SK-N-SH (cell line): ENCODE data around the gene SHMT1. TPM values are rescaled to one million over a fixed set of nuclear protein-coding genes. Genes with fewer than 3 reads are reported as not detected.
"Not testable (repeated sequence)": the region's sequence is repeated elsewhere in the genome, so short reads cannot be mapped to it uniquely, and the experiment has no call there.

ENCODE experiments used
- CTCF ChIA-PET: fragments of 300-600, 350-600 bp; formaldehyde crosslinking; extraction: SDS; loops from one replicate; lab custom pipeline; 2021; lab: Yijun Ruan, JAX
- POLR2A ChIA-PET: fragments of 350-600 bp; sonication (Branson Sonifier 250); formaldehyde crosslinking; extraction: SDS; loops from one replicate; lab custom pipeline; 2020; ENCODE audit warnings: antibody characterized with exemption, inconsistent platforms; lab: Yijun Ruan, JAX
- DNase-seq: peaks from one replicate; pipeline ENCODE4 v3.0.0; 2012
- H2AFZ ChIP-seq: fragments of 200-600 bp; sonication (generic); 2 replicates; pipeline ENCODE4 v1.8.1; 2016; ENCODE audit warnings: antibody characterized with exemption, mild to moderate bottlenecking, low read depth
- H3F3A ChIP-seq: fragments of 200-600 bp; sonication (generic); replicated peaks from 2 replicates; pipeline ENCODE3; 2016; ENCODE audit warnings: antibody characterized with exemption, mild to moderate bottlenecking; ENCODE audit not compliant: insufficient read depth
- H3K27ac ChIP-seq, 2 experiments: fragments of 200-500 bp in 1 of 2; fragments of 200-600 bp in 1 of 2; sonication (Bioruptor generic) in 1 of 2; sonication (generic), shearing (Covaris generic) in 1 of 2; 2 replicates each; pipeline versions ENCODE4 v1.5.1 to v1.6.1; 2014 to 2016; ENCODE audit warnings: low read depth in 2 of 2, inconsistent platforms in 1 of 2, low read length in 1 of 2, mild to moderate bottlenecking in 1 of 2, mixed read lengths in 1 of 2
- H3K27me3 ChIP-seq: fragments of 200-600 bp; sonication (generic), shearing (Covaris generic); 2 replicates; pipeline ENCODE4 v1.6.1; 2016; ENCODE audit warnings: mixed run types; ENCODE audit not compliant: insufficient read depth
- H3K36me3 ChIP-seq, 2 experiments: fragments of 200-500 bp in 1 of 2; fragments of 200-600 bp in 1 of 2; sonication (Bioruptor generic) in 1 of 2; sonication (generic) in 1 of 2; replicated peaks in 1 of 2; 2 replicates each; pipeline versions ENCODE3 to v1.5.1; 2014 to 2016; ENCODE audit warnings: low read length in 1 of 2, mild to moderate bottlenecking in 1 of 2; ENCODE audit not compliant: insufficient read depth in 2 of 2, control insufficient read depth in 1 of 2
- H3K4me1 ChIP-seq, 2 experiments: fragments of 200-500 bp in 1 of 2; fragments of 200-600 bp in 1 of 2; sonication (Bioruptor generic) in 1 of 2; sonication (generic), shearing (Covaris generic) in 1 of 2; 2 replicates each; pipeline versions ENCODE4 v1.5.1 to v1.6.1; 2014 to 2016; ENCODE audit warnings: low read depth in 1 of 2, low read length in 1 of 2, mixed run types in 1 of 2; ENCODE audit not compliant: insufficient read depth in 2 of 2, control insufficient read depth in 1 of 2
- H3K4me2 ChIP-seq: fragments of 200-600 bp; sonication (generic), shearing (Covaris generic); 2 replicates; pipeline ENCODE4 v1.6.1; 2017; ENCODE audit warnings: mixed run types
- H3K4me3 ChIP-seq, 2 experiments: fragments of 200-500 bp in 1 of 2; fragments of 200-600 bp in 1 of 2; sonication (Bioruptor generic) in 1 of 2; sonication (generic), shearing (Covaris generic) in 1 of 2; 2 replicates each; pipeline versions ENCODE4 v1.5.1 to v1.8.1; 2014 to 2016; ENCODE audit warnings: low read depth in 2 of 2, inconsistent platforms in 1 of 2, low read length in 1 of 2, mild to moderate bottlenecking in 1 of 2, mixed read lengths in 1 of 2, moderate library complexity in 1 of 2
- H3K79me2 ChIP-seq: fragments of 200-600 bp; sonication (generic); 2 replicates; pipeline ENCODE4 v1.8.1; 2017; ENCODE audit warnings: mild to moderate bottlenecking; ENCODE audit not compliant: insufficient read depth
- H3K9ac ChIP-seq: fragments of 200-600 bp; sonication (generic); 2 replicates; pipeline ENCODE4 v1.6.1; 2017; ENCODE audit warnings: mixed run types
- H3K9me2 ChIP-seq: fragments of 200-600 bp; sonication (generic); 2 replicates; pipeline ENCODE4 v1.6.1; 2017; ENCODE audit warnings: mixed run types
- H3K9me3 ChIP-seq: fragments of 200-600 bp; sonication (generic); 2 replicates; pipeline ENCODE4 v1.6.1; 2017; ENCODE audit warnings: mixed run types, mild to moderate bottlenecking, moderate library complexity
- H4K20me1 ChIP-seq: fragments of 200-600 bp; sonication (generic); 2 replicates; pipeline ENCODE4 v1.6.1; 2017; ENCODE audit warnings: mild to moderate bottlenecking, mixed run types; ENCODE audit not compliant: insufficient read depth
- EZH2phosphoT487 ChIP-seq: fragments of 200-600 bp; sonication (generic); IDR thresholded peaks from 2 replicates; pipeline ENCODE4 v1.6.1; 2017; ENCODE audit warnings: low read depth, mixed run types, mild to moderate bottlenecking, antibody characterized with exemption, moderate library complexity, borderline replicate concordance
- FOXM1 ChIP-seq: IDR thresholded peaks from 2 replicates; pipeline ENCODE4 v1.4.0; 2012; ENCODE audit warnings: low read depth, mild to moderate bottlenecking
- MEF2A ChIP-seq: IDR thresholded peaks from 2 replicates; pipeline ENCODE4 v1.4.0; 2012; ENCODE audit warnings: low read depth, borderline replicate concordance
- RAD21 ChIP-seq: IDR thresholded peaks from 2 replicates; pipeline ENCODE4 v1.6.1; 2012; ENCODE audit warnings: mild to moderate bottlenecking, low read length
- RCOR1 ChIP-seq: fragments of 150-350 bp; IDR thresholded peaks from 2 replicates; pipeline ENCODE4 v1.6.1; 2017; ENCODE audit warnings: antibody characterized with exemption, low read length
- RFX5 ChIP-seq: IDR thresholded peaks from 2 replicates; pipeline ENCODE4 v1.6.1; 2012; ENCODE audit warnings: mild to moderate bottlenecking, improper control_type of control experiment, low read length
- SMC3 ChIP-seq: IDR thresholded peaks from 2 replicates; pipeline ENCODE4 v1.6.1; 2012; ENCODE audit warnings: low read depth, low read length, improper control_type of control experiment
- TAF1 ChIP-seq: IDR thresholded peaks from 2 replicates; pipeline ENCODE4 v1.6.1; 2012; ENCODE audit warnings: low read depth, mild to moderate bottlenecking, low read length, moderate library complexity, borderline replicate concordance
- TCF12 ChIP-seq: IDR thresholded peaks from 2 replicates; pipeline ENCODE4 v1.4.0; 2012
- YY1 ChIP-seq: IDR thresholded peaks from 2 replicates; pipeline ENCODE4 v1.4.0; 2012; ENCODE audit warnings: low read depth, mild to moderate bottlenecking
- WGBS: methylation state at CpG from one replicate; pipeline ENCODE4 v1.1.6; 2017; ENCODE audit warnings: low lambda C conversion rate; 5-methylcytosine and 5-hydroxymethylcytosine counted together
- polyA plus RNA-seq, 3 experiments: library from polyadenylated mRNA; depleted of rRNA; stranded (reverse); fragments of >200 nt; gene quantifications; 2 replicates each; pipeline ENCODE4 v1.2.3, GENCODE V29; 2012
- TF ChIP-seq, protein P1 (sequence below): fragments of 150-350 bp; IDR thresholded peaks from 2 replicates; pipeline ENCODE4 v1.6.1; 2016; ENCODE audit warnings: mild to moderate bottlenecking, low read depth, low read length
- TF ChIP-seq, protein P2 (sequence below): IDR thresholded peaks from 2 replicates; pipeline ENCODE4; 2012
- TF ChIP-seq, protein P3 (sequence below): IDR thresholded peaks from 2 replicates; pipeline ENCODE4 v1.6.1; 2012; ENCODE audit warnings: mild to moderate bottlenecking, low read depth, low read length, moderate library complexity

The SHMT1 gene
- polyA plus RNA-seq, 1 of the 3 experiments (the other 2 are of a cell fraction) = 17.0 TPM

DNA sequence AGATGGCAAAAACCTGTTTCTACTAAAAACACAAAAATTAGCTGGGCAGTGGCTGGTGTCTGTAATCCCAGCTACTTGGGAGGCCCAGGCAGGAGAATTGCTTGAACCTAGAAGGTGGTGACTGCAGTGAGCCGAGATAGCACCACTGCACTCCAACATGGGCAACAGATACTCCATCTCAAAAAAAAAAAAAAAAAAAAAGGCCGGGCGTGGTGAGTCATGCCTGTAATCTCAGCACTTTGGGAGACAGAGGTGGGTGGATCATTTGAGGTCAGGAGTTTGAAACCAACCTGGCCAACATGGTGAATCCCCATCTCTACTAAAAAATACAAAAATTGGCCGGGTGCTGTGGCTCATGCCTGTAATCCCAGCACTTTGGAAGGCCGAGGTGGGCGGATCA is 9.8 kb upstream of the SHMT1 start:
- H3K4me3 ChIP-seq, H3K27me3 ChIP-seq, H3F3A ChIP-seq, H3K9me2 ChIP-seq, H4K20me1 ChIP-seq, H3K79me2 ChIP-seq, H3K4me1 ChIP-seq, H2AFZ ChIP-seq, H3K9ac ChIP-seq, H3K36me3 ChIP-seq, H3K27ac ChIP-seq, POLR2A ChIA-PET, DNase-seq, CTCF ChIA-PET, H3K9me3 ChIP-seq, H3K4me2 ChIP-seq: not testable (repeated sequence)
- 86% methylated on average over 6 of the region's 6 CpGs for WGBS

DNA sequence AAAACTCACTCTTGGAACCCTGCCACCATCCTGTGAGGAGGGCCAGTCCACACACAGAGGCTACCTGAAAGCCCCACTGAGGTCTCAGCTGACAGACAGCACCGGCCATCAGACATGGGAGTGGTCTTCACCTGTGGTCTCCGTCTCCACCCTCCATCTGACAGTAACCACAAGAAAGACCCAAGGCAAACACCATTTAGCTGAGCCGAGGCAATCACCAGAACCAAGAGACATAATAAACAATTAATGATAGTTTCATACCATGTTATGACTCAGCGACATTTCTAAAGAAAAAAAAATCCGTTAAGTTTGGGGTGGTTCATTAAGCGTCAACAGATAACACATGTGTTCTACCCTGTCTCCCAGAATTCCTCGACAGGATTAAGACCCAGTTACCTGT is 8.1 kb upstream of the SHMT1 start:
- ChIA-PET POLR2A (no interaction called here), CTCF (no interaction called here)
- Histone ChIP-seq H3K27me3 (no peaks in the 10 kb centered on the region), H3K79me2 (no peaks in the 10 kb centered on the region), H3K4me3 (no peak overlapping the region), H3K4me2 (no peak overlapping the region), H3K9me2 (no peaks in the 10 kb centered on the region), H2AFZ (no peak overlapping the region), H3K36me3 (no peaks in the 10 kb centered on the region), H3K4me1 (no peaks in the 10 kb centered on the region), H3F3A (no peaks in the 10 kb centered on the region), H4K20me1 (no peaks in the 10 kb centered on the region), H3K27ac (no peak overlapping the region), H3K9me3 (no peaks in the 10 kb centered on the region), H3K9ac (no peak overlapping the region)
- 66% methylated on average over 6 of the region's 7 CpGs for WGBS
- TF ChIP-seq TAF1 (no peak), RAD21 (no peak), SMC3 (no peak), FOXM1 (no peak)
- TF ChIP-seq, protein P1, sequence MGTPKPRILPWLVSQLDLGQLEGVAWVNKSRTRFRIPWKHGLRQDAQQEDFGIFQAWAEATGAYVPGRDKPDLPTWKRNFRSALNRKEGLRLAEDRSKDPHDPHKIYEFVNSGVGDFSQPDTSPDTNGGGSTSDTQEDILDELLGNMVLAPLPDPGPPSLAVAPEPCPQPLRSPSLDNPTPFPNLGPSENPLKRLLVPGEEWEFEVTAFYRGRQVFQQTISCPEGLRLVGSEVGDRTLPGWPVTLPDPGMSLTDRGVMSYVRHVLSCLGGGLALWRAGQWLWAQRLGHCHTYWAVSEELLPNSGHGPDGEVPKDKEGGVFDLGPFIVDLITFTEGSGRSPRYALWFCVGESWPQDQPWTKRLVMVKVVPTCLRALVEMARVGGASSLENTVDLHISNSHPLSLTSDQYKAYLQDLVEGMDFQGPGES = no peak
- DNase-seq = no peak

DNA sequence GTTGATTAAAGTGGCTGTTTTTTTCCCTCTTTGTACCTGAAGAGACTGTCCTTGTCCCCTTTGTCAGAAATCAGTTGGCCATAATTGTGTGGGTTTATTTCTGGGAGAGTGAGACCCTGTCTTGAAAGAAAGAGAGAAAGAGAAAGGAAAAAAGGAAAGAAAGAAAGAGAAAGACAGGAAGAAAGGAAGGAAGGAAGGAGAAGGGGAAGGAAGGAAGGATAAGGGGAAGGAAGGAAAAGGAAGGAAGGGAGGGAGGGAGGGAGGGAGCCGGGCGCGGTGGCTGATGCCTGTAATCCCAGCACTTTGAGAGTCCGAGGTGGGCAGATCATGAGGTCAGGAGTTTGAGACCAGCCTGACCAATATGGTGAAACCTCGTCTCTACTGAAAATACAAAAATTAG is 7.4 kb upstream of the SHMT1 start:
- no peaks in the 10 kb centered on the region for H3F3A ChIP-seq
- no peak overlapping the region for H3K4me2 ChIP-seq
- no peaks in the 10 kb centered on the region for H3K9me2 ChIP-seq
- H3K9ac ChIP-seq = no peak overlapping the region
- H3K4me1 ChIP-seq = no peaks in the 10 kb centered on the region
- H3K79me2 ChIP-seq = no peaks in the 10 kb centered on the region
- H3K9me3 ChIP-seq = no peaks in the 10 kb centered on the region
- H3K27ac ChIP-seq = no peak overlapping the region
- 82% methylated on average over 5 of the region's 5 CpGs for WGBS
- H2AFZ ChIP-seq = no peak overlapping the region
- no peaks in the 10 kb centered on the region for H3K36me3 ChIP-seq
- no peaks in the 10 kb centered on the region for H4K20me1 ChIP-seq
- H3K4me3 ChIP-seq = no peak overlapping the region
- CTCF ChIA-PET = no interaction called here
- no peak for TF ChIP-seq TCF12
- no peak for TF ChIP-seq RCOR1
- TF ChIP-seq, protein P2, sequence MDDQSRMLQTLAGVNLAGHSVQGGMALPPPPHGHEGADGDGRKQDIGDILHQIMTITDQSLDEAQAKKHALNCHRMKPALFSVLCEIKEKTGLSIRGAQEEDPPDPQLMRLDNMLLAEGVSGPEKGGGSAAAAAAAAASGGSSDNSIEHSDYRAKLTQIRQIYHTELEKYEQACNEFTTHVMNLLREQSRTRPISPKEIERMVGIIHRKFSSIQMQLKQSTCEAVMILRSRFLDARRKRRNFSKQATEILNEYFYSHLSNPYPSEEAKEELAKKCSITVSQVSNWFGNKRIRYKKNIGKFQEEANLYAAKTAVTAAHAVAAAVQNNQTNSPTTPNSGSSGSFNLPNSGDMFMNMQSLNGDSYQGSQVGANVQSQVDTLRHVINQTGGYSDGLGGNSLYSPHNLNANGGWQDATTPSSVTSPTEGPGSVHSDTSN = no peak
- TF ChIP-seq RFX5 = no peak
- TF ChIP-seq, protein P3, sequence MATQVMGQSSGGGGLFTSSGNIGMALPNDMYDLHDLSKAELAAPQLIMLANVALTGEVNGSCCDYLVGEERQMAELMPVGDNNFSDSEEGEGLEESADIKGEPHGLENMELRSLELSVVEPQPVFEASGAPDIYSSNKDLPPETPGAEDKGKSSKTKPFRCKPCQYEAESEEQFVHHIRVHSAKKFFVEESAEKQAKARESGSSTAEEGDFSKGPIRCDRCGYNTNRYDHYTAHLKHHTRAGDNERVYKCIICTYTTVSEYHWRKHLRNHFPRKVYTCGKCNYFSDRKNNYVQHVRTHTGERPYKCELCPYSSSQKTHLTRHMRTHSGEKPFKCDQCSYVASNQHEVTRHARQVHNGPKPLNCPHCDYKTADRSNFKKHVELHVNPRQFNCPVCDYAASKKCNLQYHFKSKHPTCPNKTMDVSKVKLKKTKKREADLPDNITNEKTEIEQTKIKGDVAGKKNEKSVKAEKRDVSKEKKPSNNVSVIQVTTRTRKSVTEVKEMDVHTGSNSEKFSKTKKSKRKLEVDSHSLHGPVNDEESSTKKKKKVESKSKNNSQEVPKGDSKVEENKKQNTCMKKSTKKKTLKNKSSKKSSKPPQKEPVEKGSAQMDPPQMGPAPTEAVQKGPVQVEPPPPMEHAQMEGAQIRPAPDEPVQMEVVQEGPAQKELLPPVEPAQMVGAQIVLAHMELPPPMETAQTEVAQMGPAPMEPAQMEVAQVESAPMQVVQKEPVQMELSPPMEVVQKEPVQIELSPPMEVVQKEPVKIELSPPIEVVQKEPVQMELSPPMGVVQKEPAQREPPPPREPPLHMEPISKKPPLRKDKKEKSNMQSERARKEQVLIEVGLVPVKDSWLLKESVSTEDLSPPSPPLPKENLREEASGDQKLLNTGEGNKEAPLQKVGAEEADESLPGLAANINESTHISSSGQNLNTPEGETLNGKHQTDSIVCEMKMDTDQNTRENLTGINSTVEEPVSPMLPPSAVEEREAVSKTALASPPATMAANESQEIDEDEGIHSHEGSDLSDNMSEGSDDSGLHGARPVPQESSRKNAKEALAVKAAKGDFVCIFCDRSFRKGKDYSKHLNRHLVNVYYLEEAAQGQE = no peak
- no peak for TF ChIP-seq YY1
- no peak for TF ChIP-seq MEF2A
- no peak for TF ChIP-seq EZH2phosphoT487
- TF ChIP-seq, all 33 proteins: peak for 0
- POLR2A ChIA-PET = no interaction called here
- H3K27me3 ChIP-seq = no peaks in the 10 kb centered on the region
- DNase-seq = no peak
